ENCODE data around the gene C11orf42.

- TF ChIP-seq EZH2 (IDR thresholded peaks at IDR 0.05) (no peak), POLR2AphosphoS5 (IDR thresholded peaks at IDR 0.05; ENCODE audit: borderline replicate concordance, low read depth, low read length) (no peak), FOXP2 (optimal IDR thresholded peaks at IDR 0.05; ENCODE audit: control extremely low read depth, extremely low read length, insufficient read depth) (no peak)
These were observed 33.5 kb downstream of the C11orf42 start, which contains the start of gene CNGA4 for GRCh38 chr11:6238902-6239301.

Measured in SK-N-MC (cell line).